ENCODE measurements around the gene MYCBP. TPM values are rescaled to one million over a fixed set of nuclear protein-coding genes. Genes with fewer than 3 reads are reported as not detected.
"Not testable (repeated sequence)": the region's sequence is repeated elsewhere in the genome, so short reads cannot be mapped to it uniquely, and the experiment has no call there.

Gene MYCBP
- total RNA-seq, 1 donor from 2014 or later, result 14.1 TPM

GRCh38 chr1:38875811-38876210 lies 2.7 kb upstream of the MYCBP start:
- no peak for ATAC-seq (ENCODE audit: poor library complexity)
- DNase-seq, result no peak
- intact Hi-C loops (cut with DNase I), result no loop called here

GRCh38 chr1:38872401-38873026 lies 634 bp downstream of the MYCBP start:
- DNase-seq (no peak), ATAC-seq (ENCODE audit: poor library complexity) (no peak)
- intact Hi-C loops (cut with DNase I), result no loop called here

GRCh38 chr1:38870996-38871395 lies 2.2 kb downstream of the MYCBP start:
- intact Hi-C loops (cut with DNase I), result no loop called here
- DNase-seq (no peak), ATAC-seq (ENCODE audit: poor library complexity) (no peak)

- ATAC-seq (ENCODE audit: poor library complexity) (no peak), DNase-seq (no peak)
- intact Hi-C loops (cut with DNase I), result loop anchor here (5.0 kb wide), 1 partner anchor 125 kb away; the partner anchor contains the start of gene AKIRIN1
Observed at GRCh38 chr1:38867208-38867607, 5.9 kb downstream of the MYCBP start.

GRCh38 chr1:38865112-38865715 lies 7.9 kb downstream of the MYCBP start:
- intact Hi-C loops (cut with DNase I), result loop anchor here (5.0 kb wide), 1 partner anchor 127 kb away; the partner anchor contains the start of gene AKIRIN1
- ATAC-seq (ENCODE audit: poor library complexity), result no peak

GRCh38 chr1:38860454-38860795 lies 12.7 kb downstream of the MYCBP start:
- intact Hi-C loops (cut with DNase I), result no loop called here
- ATAC-seq (ENCODE audit: poor library complexity), result no peak

More at GRCh38 chr1:38865112-38865715, 7.9 kb downstream of the MYCBP start:
- no peak for DNase-seq

GRCh38 chr1:38859561-38860453 lies 13.3 kb downstream of the MYCBP start, which contains the start of gene RRAGC:
TSS of gene RRAGC (minus strand) at chr1:38859772. CDS start at chr1:38859646, 126 bp downstream.
- peak; percentile 100 for DNase-seq
- ATAC-seq (ENCODE audit: poor library complexity), result peak; percentile 97
- intact Hi-C loops (cut with DNase I), result no loop called here

More at GRCh38 chr1:38860454-38860795, 12.7 kb downstream of the MYCBP start:
- DNase-seq, result no peak

GRCh38 chr1:38858833-38859560 lies 14.2 kb downstream of the MYCBP start:
- intact Hi-C loops (cut with DNase I), result no loop called here
- DNase-seq (peak; percentile 79), ATAC-seq (ENCODE audit: poor library complexity) (peak; percentile 42)

- no peak for DNase-seq
- no peak for ATAC-seq (ENCODE audit: poor library complexity)
- intact Hi-C loops (cut with DNase I), result no loop called here
Observed at GRCh38 chr1:38852780-38853179, 20.4 kb downstream of the MYCBP start.

- intact Hi-C loops (cut with DNase I), result no loop called here
- ATAC-seq (ENCODE audit: poor library complexity) (no peak), DNase-seq (no peak)
Observed at GRCh38 chr1:38848071-38848470, 25.1 kb downstream of the MYCBP start.

- intact Hi-C loops (cut with DNase I), result no loop called here
- DNase-seq, result no peak
- ATAC-seq (ENCODE audit: poor library complexity), result no peak
Observed at GRCh38 chr1:38846210-38846609, 26.9 kb downstream of the MYCBP start.

GRCh38 chr1:38845088-38845487 lies 28.1 kb downstream of the MYCBP start:
- DNase-seq; ATAC-seq (ENCODE audit: poor library complexity); intact Hi-C loops (cut with DNase I): not testable (repeated sequence)

- DNase-seq (no peak), ATAC-seq (ENCODE audit: poor library complexity) (no peak)
- intact Hi-C loops (cut with DNase I), result no loop called here
Observed at GRCh38 chr1:38840281-38840680, 32.9 kb downstream of the MYCBP start.

GRCh38 chr1:38839363-38839762 lies 33.8 kb downstream of the MYCBP start:
- DNase-seq (peak; percentile 77), ATAC-seq (ENCODE audit: poor library complexity) (peak; percentile 77)
- intact Hi-C loops (cut with DNase I), result loop anchor here (5.0 kb wide), 1 partner anchor 812 kb away; no protein-coding TSS in a partner anchor

GRCh38 chr1:38836316-38836715 lies 36.8 kb downstream of the MYCBP start:
- not testable (repeated sequence) for ATAC-seq (ENCODE audit: poor library complexity); DNase-seq
- intact Hi-C loops (cut with DNase I), result loop anchor here (5.0 kb wide), 1 partner anchor 809 kb away; no protein-coding TSS in a partner anchor

GRCh38 chr1:38834937-38835827 lies 38.0 kb downstream of the MYCBP start:
- DNase-seq, result no peak
- intact Hi-C loops (cut with DNase I), result loop anchor here (5.0 kb wide), 1 partner anchor 808 kb away; no protein-coding TSS in a partner anchor
- ATAC-seq (ENCODE audit: poor library complexity), result peak; percentile 86

- no peak for DNase-seq
- ATAC-seq (ENCODE audit: poor library complexity), result no peak
- intact Hi-C loops (cut with DNase I), result no loop called here
Observed at GRCh38 chr1:38834221-38834782, 38.8 kb downstream of the MYCBP start.

Measured in Right ventricle myocardium superior (tissue), 1 donor.